Ishikawa (cell line): ENCODE data around the gene RUNX1.

ENCODE experiments used
- CEBPB ChIP-seq: IDR thresholded peaks from 2 replicates; pipeline ENCODE4 v1.6.1; 2012
- EP300 ChIP-seq: IDR thresholded peaks from 2 replicates; pipeline ENCODE4 v1.6.1; 2012; ENCODE audit warnings: borderline replicate concordance
- NFIC ChIP-seq: IDR thresholded peaks from 2 replicates; pipeline ENCODE4 v1.6.1; 2012
- TAF1 ChIP-seq: IDR thresholded peaks from 2 replicates; pipeline ENCODE4 v1.6.1; 2012; ENCODE audit warnings: low read depth, mild to moderate bottlenecking
- TCF12 ChIP-seq: IDR thresholded peaks from 2 replicates; pipeline ENCODE4 v1.6.1; 2012; ENCODE audit warnings: low read depth
- YY1 ChIP-seq: IDR thresholded peaks from 2 replicates; pipeline ENCODE4 v1.6.1; 2012; ENCODE audit warnings: low read depth
- TF ChIP-seq, protein P1 (sequence below): IDR thresholded peaks from 2 replicates; pipeline ENCODE4 v1.6.1; 2012; ENCODE audit warnings: low read depth, mild to moderate bottlenecking

DNA sequence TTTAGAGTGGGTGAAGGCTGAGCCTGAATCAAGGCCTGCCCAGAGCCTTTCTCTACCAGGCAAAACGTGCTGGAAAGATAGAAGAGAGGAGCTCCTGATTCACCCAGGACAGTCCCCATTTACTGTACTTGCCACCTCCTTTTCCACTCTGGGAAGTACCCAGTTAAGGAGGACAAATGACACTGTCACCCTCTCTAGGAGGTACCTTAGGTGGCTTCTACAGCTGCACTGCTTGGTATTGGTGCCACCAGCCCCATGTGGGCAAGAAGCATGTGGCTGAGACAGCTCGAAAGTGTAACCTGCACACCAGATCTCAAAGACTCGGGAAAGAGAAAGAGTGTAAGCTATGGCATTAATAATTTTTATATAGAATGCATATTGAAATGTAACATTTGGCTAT lies 42.3 kb downstream of the RUNX1 start:
- no peak for TF ChIP-seq EP300
- TF ChIP-seq TAF1, result no peak
- TF ChIP-seq CEBPB, result no peak
- TF ChIP-seq, protein P1, sequence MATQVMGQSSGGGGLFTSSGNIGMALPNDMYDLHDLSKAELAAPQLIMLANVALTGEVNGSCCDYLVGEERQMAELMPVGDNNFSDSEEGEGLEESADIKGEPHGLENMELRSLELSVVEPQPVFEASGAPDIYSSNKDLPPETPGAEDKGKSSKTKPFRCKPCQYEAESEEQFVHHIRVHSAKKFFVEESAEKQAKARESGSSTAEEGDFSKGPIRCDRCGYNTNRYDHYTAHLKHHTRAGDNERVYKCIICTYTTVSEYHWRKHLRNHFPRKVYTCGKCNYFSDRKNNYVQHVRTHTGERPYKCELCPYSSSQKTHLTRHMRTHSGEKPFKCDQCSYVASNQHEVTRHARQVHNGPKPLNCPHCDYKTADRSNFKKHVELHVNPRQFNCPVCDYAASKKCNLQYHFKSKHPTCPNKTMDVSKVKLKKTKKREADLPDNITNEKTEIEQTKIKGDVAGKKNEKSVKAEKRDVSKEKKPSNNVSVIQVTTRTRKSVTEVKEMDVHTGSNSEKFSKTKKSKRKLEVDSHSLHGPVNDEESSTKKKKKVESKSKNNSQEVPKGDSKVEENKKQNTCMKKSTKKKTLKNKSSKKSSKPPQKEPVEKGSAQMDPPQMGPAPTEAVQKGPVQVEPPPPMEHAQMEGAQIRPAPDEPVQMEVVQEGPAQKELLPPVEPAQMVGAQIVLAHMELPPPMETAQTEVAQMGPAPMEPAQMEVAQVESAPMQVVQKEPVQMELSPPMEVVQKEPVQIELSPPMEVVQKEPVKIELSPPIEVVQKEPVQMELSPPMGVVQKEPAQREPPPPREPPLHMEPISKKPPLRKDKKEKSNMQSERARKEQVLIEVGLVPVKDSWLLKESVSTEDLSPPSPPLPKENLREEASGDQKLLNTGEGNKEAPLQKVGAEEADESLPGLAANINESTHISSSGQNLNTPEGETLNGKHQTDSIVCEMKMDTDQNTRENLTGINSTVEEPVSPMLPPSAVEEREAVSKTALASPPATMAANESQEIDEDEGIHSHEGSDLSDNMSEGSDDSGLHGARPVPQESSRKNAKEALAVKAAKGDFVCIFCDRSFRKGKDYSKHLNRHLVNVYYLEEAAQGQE, result no peak
- TF ChIP-seq NFIC, result no peak
- no peak for TF ChIP-seq YY1
- TF ChIP-seq TCF12, result no peak
